Panc1 (cell line): ENCODE data around the gene CHST9.

ENCODE experiments used
- POLR2AphosphoS5 ChIP-seq: IDR thresholded peaks from 2 replicates; pipeline ENCODE4 v1.6.1; 2012; ENCODE audit warnings: mild to moderate bottlenecking, low read depth, low read length, moderate library complexity
- SIN3A ChIP-seq: IDR thresholded peaks from 2 replicates; pipeline ENCODE4 v1.6.1; 2012; ENCODE audit warnings: low read depth, mild to moderate bottlenecking, low read length, moderate library complexity, borderline replicate concordance; ENCODE audit not compliant: insufficient read depth
- TF ChIP-seq, protein P1 (sequence below): fragments of 450-650 bp; IDR thresholded peaks from 2 replicates; pipeline ENCODE4 v1.5.1; 2017; ENCODE audit warnings: mild to moderate bottlenecking
- TF ChIP-seq, protein P2 (sequence below), 2 experiments: IDR thresholded peaks; 2 replicates each; pipeline ENCODE4 v1.6.1; 2011 to 2012; ENCODE audit warnings: low read depth in 2 of 2, control low read depth in 1 of 2, low read length in 1 of 2, mild to moderate bottlenecking in 1 of 2, moderate library complexity in 1 of 2; ENCODE audit not compliant: insufficient read depth in 1 of 2

DNA sequence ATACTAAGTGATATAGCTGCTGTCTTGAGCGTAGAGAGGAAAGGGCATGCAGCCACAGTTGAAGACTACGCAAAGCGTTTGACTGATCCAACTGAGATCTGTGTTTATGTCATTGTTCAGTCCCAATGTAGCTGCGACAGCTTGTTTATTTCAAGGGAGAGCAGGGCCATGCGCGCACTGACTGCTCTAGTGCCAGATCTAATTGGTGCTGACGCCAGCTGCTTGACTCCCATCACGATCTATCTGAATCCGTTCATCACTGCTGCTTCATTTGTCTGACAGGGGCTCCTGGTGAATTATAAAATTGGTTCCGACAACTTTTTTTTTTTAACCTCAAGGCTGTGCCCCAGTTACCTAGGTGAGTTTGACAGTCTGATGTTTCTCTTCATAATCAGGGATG, 75.7 kb downstream of the CHST9 start:
- TF ChIP-seq, protein P1, sequence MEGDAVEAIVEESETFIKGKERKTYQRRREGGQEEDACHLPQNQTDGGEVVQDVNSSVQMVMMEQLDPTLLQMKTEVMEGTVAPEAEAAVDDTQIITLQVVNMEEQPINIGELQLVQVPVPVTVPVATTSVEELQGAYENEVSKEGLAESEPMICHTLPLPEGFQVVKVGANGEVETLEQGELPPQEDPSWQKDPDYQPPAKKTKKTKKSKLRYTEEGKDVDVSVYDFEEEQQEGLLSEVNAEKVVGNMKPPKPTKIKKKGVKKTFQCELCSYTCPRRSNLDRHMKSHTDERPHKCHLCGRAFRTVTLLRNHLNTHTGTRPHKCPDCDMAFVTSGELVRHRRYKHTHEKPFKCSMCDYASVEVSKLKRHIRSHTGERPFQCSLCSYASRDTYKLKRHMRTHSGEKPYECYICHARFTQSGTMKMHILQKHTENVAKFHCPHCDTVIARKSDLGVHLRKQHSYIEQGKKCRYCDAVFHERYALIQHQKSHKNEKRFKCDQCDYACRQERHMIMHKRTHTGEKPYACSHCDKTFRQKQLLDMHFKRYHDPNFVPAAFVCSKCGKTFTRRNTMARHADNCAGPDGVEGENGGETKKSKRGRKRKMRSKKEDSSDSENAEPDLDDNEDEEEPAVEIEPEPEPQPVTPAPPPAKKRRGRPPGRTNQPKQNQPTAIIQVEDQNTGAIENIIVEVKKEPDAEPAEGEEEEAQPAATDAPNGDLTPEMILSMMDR: no peak
- TF ChIP-seq, protein P2, sequence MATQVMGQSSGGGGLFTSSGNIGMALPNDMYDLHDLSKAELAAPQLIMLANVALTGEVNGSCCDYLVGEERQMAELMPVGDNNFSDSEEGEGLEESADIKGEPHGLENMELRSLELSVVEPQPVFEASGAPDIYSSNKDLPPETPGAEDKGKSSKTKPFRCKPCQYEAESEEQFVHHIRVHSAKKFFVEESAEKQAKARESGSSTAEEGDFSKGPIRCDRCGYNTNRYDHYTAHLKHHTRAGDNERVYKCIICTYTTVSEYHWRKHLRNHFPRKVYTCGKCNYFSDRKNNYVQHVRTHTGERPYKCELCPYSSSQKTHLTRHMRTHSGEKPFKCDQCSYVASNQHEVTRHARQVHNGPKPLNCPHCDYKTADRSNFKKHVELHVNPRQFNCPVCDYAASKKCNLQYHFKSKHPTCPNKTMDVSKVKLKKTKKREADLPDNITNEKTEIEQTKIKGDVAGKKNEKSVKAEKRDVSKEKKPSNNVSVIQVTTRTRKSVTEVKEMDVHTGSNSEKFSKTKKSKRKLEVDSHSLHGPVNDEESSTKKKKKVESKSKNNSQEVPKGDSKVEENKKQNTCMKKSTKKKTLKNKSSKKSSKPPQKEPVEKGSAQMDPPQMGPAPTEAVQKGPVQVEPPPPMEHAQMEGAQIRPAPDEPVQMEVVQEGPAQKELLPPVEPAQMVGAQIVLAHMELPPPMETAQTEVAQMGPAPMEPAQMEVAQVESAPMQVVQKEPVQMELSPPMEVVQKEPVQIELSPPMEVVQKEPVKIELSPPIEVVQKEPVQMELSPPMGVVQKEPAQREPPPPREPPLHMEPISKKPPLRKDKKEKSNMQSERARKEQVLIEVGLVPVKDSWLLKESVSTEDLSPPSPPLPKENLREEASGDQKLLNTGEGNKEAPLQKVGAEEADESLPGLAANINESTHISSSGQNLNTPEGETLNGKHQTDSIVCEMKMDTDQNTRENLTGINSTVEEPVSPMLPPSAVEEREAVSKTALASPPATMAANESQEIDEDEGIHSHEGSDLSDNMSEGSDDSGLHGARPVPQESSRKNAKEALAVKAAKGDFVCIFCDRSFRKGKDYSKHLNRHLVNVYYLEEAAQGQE (IDR thresholded peaks at IDR 0.05; ENCODE audit: insufficient read depth in 1 of 2, low read depth in 2 of 2, low read length in 1 of 2): no peak
- no peak for TF ChIP-seq POLR2AphosphoS5
- no peak for TF ChIP-seq SIN3A
